CD4-positive, alpha-beta T cell (primary cell): ENCODE data around the gene VLDLR. TPM values are rescaled to one million over a fixed set of nuclear protein-coding genes. Genes with fewer than 3 reads are reported as not detected.
"Not testable (repeated sequence)": the region's sequence is repeated elsewhere in the genome, so short reads cannot be mapped to it uniquely, and the experiment has no call there.

Experiments
- ATAC-seq: fragments of 200-7000 bp; cut with Tn5 transposase; one replicate; pipeline ENCODE4 v1.10.0; 2022; ENCODE audit warnings: mild to moderate bottlenecking; ENCODE audit not compliant: poor library complexity
- CTCF ChIA-PET: fragments of 350-600 bp; sonication (Branson Sonifier 250); formaldehyde crosslinking; loops from one replicate; lab custom pipeline; 2021; ENCODE audit warnings: antibody characterized with exemption, inconsistent platforms; lab: Charles Lee
- POLR2A ChIA-PET: fragments of 350-600 bp; sonication (Branson Sonifier 250); formaldehyde crosslinking; loops from one replicate; lab custom pipeline; 2021; ENCODE audit warnings: antibody characterized with exemption, inconsistent platforms; lab: Charles Lee
- DNase-seq, 14 experiments: peaks; one replicate each; pipeline ENCODE4 v3.0.0-alpha.2; 2013 to 2020; ENCODE audit warnings: mixed read lengths in 2 of 14
- H3K27ac ChIP-seq, 2 donors: one replicate each; pipeline versions ENCODE4 v1.5.1 to v1.7.0; 2013; ENCODE audit warnings: low read length in 2 of 2, low read depth in 1 of 2, mild to moderate bottlenecking in 1 of 2
- H3K27me3 ChIP-seq, 2 experiments: 1 replicate in 1 of 2; 2 replicates in 1 of 2; pipeline versions ENCODE4 v1.6.1 to v1.7.0; 2013; ENCODE audit warnings: low read length in 2 of 2, control low read depth in 1 of 2, mild to moderate bottlenecking in 1 of 2, moderate library complexity in 1 of 2; ENCODE audit not compliant: insufficient read depth in 2 of 2, control insufficient read depth in 1 of 2
- H3K36me3 ChIP-seq: one replicate; pipeline ENCODE4 v1.6.1; 2013; ENCODE audit warnings: low read length, control low read depth; ENCODE audit not compliant: insufficient read depth
- H3K4me1 ChIP-seq: one replicate; pipeline ENCODE4 v1.6.1; 2013; ENCODE audit warnings: low read length, control low read depth; ENCODE audit not compliant: insufficient read depth
- H3K4me3 ChIP-seq: one replicate; pipeline ENCODE4 v1.5.1; 2013; ENCODE audit warnings: mild to moderate bottlenecking, low read length, moderate library complexity
- H3K9me3 ChIP-seq, 2 experiments: 1 replicate in 1 of 2; 2 replicates in 1 of 2; pipeline versions ENCODE4 v1.6.1 to v1.7.0; 2013; ENCODE audit warnings: low read length in 2 of 2, mild to moderate bottlenecking in 2 of 2, control low read depth in 1 of 2, moderate library complexity in 1 of 2; ENCODE audit not compliant: control insufficient read depth in 1 of 2, insufficient read depth in 1 of 2
- H3K27ac Mint-ChIP-seq: one replicate; pipeline ENCODE4 v1.8.0; 2020; ENCODE audit warnings: mixed read lengths
- H3K27me3 Mint-ChIP-seq: one replicate; pipeline ENCODE4 v1.8.0; 2021; ENCODE audit warnings: mixed read lengths
- H3K36me3 Mint-ChIP-seq: one replicate; pipeline ENCODE4 v1.8.0; 2021; ENCODE audit warnings: low read depth, mixed read lengths
- H3K4me1 Mint-ChIP-seq: one replicate; pipeline ENCODE4 v1.8.0; 2021; ENCODE audit warnings: low read depth, mixed read lengths
- H3K4me3 Mint-ChIP-seq: one replicate; pipeline ENCODE4 v1.8.0; 2020; ENCODE audit warnings: mild to moderate bottlenecking, mixed read lengths
- H3K9me3 Mint-ChIP-seq: one replicate; pipeline ENCODE4 v1.8.0; 2020; ENCODE audit warnings: mixed read lengths
- intact Hi-C, 2 experiments: fragments of 100-400 bp; cut with DNase I in 1 of 2; cut with micrococcal nuclease in 1 of 2; formaldehyde crosslinking; loops; one replicate each; pipeline versions ENCODE4 v1.15.1 to v1.9.0; 2023 to 2025; cut with DNase I, micrococcal nuclease
- total RNA-seq, 174 experiments: library from RNA in 2 of 174; stranded (reverse) in 2 of 174; gene quantifications; one replicate each; pipeline ENCODE4 v1.2.3 and lab custom pipeline; 2021 to 2026
- TF ChIP-seq, protein P1 (sequence below): fragments of 200-600 bp; IDR thresholded peaks from one replicate; pipeline ENCODE4 v1.8.0; 2022; ENCODE audit warnings: antibody characterized with exemption, mild to moderate bottlenecking

The VLDLR gene
- total RNA-seq, 2 experiments from 2014 or later = 0.08 TPM; not detected in 1

DNA sequence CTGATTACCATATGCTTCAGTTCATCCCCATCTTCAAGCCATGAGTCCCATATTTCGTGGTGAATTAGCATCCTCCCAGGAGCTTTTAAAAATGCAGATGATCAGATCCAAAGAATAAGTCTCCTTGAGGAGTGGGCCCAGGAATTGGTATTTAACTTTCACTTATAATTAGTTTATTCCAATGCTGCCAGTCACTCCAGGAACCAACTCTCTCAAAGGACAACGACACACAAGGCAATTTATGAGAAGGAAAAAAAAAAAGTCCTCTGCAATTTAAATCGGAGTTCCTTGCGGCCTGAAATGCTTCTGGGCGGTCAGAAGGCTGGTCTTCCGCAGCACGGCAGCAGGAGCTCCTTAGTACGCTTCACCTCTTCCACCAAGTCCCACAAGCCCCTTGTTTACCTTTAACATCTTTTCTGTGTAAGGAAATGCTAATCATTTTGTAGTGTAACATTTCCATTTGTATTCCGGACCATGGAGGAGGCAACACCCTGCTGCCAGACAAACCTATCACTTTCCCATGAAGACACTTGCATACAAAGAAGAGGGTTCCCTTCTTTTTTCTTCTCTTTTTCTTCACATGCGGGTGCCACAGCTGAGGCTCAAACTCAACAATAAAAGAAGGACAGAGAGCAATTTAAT is 79.4 kb downstream of the VLDLR start:
- no peak overlapping the region for H3K27ac ChIP-seq
- TF ChIP-seq, protein P1, sequence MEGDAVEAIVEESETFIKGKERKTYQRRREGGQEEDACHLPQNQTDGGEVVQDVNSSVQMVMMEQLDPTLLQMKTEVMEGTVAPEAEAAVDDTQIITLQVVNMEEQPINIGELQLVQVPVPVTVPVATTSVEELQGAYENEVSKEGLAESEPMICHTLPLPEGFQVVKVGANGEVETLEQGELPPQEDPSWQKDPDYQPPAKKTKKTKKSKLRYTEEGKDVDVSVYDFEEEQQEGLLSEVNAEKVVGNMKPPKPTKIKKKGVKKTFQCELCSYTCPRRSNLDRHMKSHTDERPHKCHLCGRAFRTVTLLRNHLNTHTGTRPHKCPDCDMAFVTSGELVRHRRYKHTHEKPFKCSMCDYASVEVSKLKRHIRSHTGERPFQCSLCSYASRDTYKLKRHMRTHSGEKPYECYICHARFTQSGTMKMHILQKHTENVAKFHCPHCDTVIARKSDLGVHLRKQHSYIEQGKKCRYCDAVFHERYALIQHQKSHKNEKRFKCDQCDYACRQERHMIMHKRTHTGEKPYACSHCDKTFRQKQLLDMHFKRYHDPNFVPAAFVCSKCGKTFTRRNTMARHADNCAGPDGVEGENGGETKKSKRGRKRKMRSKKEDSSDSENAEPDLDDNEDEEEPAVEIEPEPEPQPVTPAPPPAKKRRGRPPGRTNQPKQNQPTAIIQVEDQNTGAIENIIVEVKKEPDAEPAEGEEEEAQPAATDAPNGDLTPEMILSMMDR = no peak
- CTCF ChIA-PET = no interaction called here
- no peak for ATAC-seq
- H3K36me3 ChIP-seq = no peaks in the 10 kb centered on the region
- H3K4me1 ChIP-seq = no peaks in the 10 kb centered on the region
- H3K36me3 Mint-ChIP-seq = no peaks in the 10 kb centered on the region
- H3K9me3 Mint-ChIP-seq = no peaks in the 10 kb centered on the region
- no peak overlapping the region for H3K4me3 Mint-ChIP-seq
- H3K9me3 ChIP-seq = no peaks in the 10 kb centered on the region
- no peak overlapping the region for H3K27ac Mint-ChIP-seq
- no peaks in the 10 kb centered on the region for H3K4me1 Mint-ChIP-seq
- no peaks in the 10 kb centered on the region for H3K27me3 Mint-ChIP-seq
- H3K27me3 ChIP-seq = no peaks in the 10 kb centered on the region
- no peak for DNase-seq
- POLR2A ChIA-PET = no interaction called here
- H3K4me3 ChIP-seq = no peak overlapping the region
- intact Hi-C loops = no loop called here

DNA sequence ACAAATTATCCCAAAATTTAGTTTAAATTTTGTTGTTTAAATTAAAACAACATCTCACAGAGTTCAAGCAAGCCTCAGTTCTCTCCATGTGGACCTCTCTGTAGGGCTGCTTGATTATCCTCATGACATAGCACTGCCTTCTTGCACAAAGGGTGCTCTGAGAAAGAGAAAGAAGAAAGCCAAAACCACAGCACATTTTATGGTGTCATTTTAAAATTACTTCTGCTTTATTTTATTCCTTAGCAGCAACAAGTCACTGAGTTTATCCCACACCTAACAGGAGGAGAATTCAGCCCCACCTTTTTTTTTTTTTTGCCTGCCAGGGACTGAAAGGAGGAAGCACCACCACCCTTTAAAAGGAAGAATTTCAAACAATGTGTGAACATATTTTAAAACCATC is 82.9 kb downstream of the VLDLR start:
- CTCF ChIA-PET = no interaction called here
- no peak overlapping the region for H3K27ac Mint-ChIP-seq
- no peak for ATAC-seq
- no peaks in the 10 kb centered on the region for H3K27me3 ChIP-seq
- H3K36me3 Mint-ChIP-seq = no peaks in the 10 kb centered on the region
- H3K27me3 Mint-ChIP-seq = no peaks in the 10 kb centered on the region
- H3K27ac ChIP-seq = no peak overlapping the region
- no peak for DNase-seq
- H3K4me1 Mint-ChIP-seq = no peaks in the 10 kb centered on the region
- POLR2A ChIA-PET = no interaction called here
- peaks cover 6% of the 10 kb centered on the region for H3K9me3 Mint-ChIP-seq
- no peaks in the 10 kb centered on the region for H3K36me3 ChIP-seq
- H3K4me1 ChIP-seq = no peaks in the 10 kb centered on the region
- no peak overlapping the region for H3K4me3 ChIP-seq
- TF ChIP-seq, protein P1 = no peak
- no peak overlapping the region for H3K4me3 Mint-ChIP-seq
- intact Hi-C loops = no loop called here
- no peaks in the 10 kb centered on the region for H3K9me3 ChIP-seq

DNA sequence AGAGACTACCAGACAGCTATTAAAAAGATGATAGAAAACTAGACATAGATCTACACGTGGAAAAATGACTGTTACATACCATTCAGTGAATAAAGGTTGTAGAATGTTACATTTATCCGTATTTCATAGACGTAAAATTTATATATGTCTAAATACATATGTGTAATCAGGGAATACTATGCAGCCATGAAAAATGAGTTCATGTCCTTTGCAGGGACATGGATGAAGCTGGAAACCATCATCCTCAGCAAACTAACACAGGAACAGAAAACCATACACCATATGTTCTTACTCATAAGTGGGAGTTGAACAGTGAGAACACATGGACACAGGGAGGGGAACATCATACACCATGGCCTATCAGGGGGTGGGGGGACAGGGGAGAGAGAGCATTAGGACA is 85.7 kb downstream of the VLDLR start:
- H3K4me1 Mint-ChIP-seq, intact Hi-C loops, H3K27ac ChIP-seq, H3K9me3 Mint-ChIP-seq, H3K4me3 Mint-ChIP-seq, ATAC-seq, CTCF ChIA-PET, H3K27me3 Mint-ChIP-seq, H3K4me3 ChIP-seq, H3K4me1 ChIP-seq, H3K9me3 ChIP-seq, H3K27me3 ChIP-seq, DNase-seq, H3K27ac Mint-ChIP-seq, H3K36me3 Mint-ChIP-seq, H3K36me3 ChIP-seq, POLR2A ChIA-PET: not testable (repeated sequence)

Other genes starting within 250 kb of the VLDLR start
- not detected for gene KCNV2, start 95.7 kb downstream of the VLDLR start, total RNA-seq
- gene PUM3, start 222.3 kb downstream of the VLDLR start, total RNA-seq = 10 to 100 TPM; 24.6 to 27.9 TPM